ENCODE measurements around the gene WASHC4.

- no peak for TF ChIP-seq EGR1 (IDR thresholded peaks at IDR 0.05; ENCODE audit: low read depth in 2 of 2)
- TF ChIP-seq, protein P1, sequence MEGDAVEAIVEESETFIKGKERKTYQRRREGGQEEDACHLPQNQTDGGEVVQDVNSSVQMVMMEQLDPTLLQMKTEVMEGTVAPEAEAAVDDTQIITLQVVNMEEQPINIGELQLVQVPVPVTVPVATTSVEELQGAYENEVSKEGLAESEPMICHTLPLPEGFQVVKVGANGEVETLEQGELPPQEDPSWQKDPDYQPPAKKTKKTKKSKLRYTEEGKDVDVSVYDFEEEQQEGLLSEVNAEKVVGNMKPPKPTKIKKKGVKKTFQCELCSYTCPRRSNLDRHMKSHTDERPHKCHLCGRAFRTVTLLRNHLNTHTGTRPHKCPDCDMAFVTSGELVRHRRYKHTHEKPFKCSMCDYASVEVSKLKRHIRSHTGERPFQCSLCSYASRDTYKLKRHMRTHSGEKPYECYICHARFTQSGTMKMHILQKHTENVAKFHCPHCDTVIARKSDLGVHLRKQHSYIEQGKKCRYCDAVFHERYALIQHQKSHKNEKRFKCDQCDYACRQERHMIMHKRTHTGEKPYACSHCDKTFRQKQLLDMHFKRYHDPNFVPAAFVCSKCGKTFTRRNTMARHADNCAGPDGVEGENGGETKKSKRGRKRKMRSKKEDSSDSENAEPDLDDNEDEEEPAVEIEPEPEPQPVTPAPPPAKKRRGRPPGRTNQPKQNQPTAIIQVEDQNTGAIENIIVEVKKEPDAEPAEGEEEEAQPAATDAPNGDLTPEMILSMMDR (IDR thresholded peaks at IDR 0.05; ENCODE audit: low read depth, low read length, missing input control), result no peak
- TF ChIP-seq REST (IDR thresholded peaks at IDR 0.05), result no peak
- TF ChIP-seq JUND (IDR thresholded peaks at IDR 0.05), result no peak
- TF ChIP-seq TAF1 (conservative IDR thresholded peaks at IDR 0.05), result no peak
- no peak for TF ChIP-seq RAD21 (IDR thresholded peaks at IDR 0.05)
- TF ChIP-seq, protein P2, sequence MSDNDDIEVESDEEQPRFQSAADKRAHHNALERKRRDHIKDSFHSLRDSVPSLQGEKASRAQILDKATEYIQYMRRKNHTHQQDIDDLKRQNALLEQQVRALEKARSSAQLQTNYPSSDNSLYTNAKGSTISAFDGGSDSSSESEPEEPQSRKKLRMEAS (IDR thresholded peaks at IDR 0.05), result no peak
Observed at GRCh38 chr12:105170139-105170538, 62.6 kb downstream of the WASHC4 start.
